GM21786 (cell line): ENCODE data around the gene IL1RAP.
"Not testable (repeated sequence)": the region's sequence is repeated elsewhere in the genome, so short reads cannot be mapped to it uniquely, and the experiment has no call there.

Experiments
- ATAC-seq: cut with Tn5 transposase; IDR thresholded peaks from one replicate; pipeline ENCODE4 v1.9.1; 2021; ENCODE audit not compliant: unreplicated experiment

Gene IL1RAP

GRCh38 chr3:190513409-190514370 is at the start of gene IL1RAP:
Gene IL1RAP (plus strand): TSS chr3:190514085. CDS start chr3:190564290, 50,205 bp downstream.
- ATAC-seq = peak; percentile 97

- ATAC-seq = no peak
Observed at GRCh38 chr3:190467922-190468321, 46.0 kb upstream of the IL1RAP start.

GRCh38 chr3:190473261-190473660 is 40.6 kb upstream of the IL1RAP start:
- ATAC-seq = not testable (repeated sequence)

DNA sequence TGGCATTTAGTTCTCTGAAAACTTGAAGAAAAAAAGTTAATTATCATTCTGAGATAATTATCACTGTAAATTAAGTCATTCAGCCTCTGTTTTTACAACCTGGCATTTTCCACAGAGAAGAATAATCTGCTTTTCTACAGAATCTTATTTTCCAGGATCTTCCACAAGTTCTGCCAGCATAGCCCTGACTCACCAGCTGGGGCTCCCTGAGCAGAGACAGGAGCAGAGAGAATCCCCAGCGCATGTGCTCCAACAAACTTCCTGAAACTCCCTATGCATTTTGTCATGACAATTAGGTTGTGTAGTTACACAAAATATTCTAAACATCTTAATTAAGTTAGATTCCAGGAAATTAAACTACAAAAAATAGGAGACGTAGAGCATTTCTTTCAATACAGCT is 32.1 kb upstream of the IL1RAP start:
- ATAC-seq = no peak

GRCh38 chr3:190485830-190486532 is 27.9 kb upstream of the IL1RAP start:
- no peak for ATAC-seq

DNA sequence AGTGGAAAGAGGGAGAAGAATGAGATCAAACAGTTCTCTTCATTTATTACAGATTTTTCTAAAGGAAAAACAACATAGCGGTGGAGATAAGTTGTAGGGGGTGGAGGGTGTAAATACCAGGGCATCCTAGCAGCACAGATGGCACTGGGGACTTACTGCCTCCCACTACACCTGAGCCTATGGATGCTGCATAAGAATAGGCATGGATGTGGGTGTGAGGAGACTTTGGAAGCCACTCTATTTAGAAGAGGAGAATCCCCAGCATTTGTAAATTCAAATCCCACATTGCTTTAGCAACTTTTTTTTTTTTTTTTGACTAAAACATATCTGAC is 27.4 kb upstream of the IL1RAP start:
- ATAC-seq = no peak

DNA sequence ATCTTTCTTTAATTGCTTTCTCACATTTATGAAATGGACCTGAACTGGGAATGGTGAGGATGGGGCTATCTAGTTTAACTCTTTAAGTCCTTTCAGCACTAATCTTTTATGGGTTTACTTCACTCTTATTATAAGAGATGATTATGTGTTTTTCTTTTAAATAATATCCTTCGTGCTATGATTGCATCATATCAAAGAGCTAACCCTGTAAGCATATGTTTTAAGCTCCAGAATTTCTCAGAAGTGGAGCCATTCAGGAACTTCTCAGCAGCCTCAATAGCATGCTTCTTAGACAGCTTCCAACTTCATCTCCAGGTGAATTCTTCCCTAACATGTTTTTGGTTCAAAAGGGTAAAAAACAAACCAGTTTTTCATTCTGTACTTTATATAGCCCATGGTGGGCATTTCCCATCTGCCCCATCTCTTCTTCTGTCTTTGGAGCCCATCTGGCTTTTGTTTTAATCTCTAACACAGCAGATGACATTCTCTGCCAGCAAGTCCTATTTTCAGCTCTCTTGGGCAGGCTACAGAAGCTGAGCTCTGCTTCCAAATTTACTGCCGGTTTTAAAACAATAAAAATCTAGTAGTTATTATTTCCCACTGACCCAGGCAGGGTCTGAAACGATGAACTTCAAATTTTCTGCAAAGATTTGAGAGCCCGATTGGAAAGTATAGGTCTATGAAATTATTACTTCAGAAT is 26.8 kb upstream of the IL1RAP start:
- ATAC-seq = no peak

DNA sequence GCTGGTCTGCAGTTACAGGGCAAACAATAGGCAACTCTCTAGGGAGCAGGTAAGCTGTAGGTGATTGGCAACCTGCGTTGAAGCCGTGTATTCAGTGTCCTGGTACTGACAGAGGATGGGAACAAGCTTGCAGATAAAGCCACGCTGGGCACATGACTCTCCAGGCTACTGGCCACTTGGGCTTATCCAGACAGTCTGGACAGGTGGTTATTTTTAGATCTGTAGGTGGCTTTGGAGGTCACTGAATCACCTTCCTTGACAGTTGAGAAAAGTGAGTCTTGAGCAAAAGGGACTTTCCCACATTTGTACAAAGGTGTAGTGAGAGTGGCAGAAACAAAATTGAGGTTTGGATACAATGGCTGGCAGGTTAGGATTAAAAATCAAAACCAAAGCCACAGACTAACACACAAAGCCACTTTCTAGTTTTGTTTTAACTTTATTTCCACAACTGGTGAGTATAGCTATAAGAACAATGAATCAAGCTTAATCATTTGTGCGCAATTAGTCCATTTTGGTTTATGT is 22.3 kb upstream of the IL1RAP start:
- ATAC-seq = no peak

- no peak for ATAC-seq
Observed at GRCh38 chr3:190492129-190492528, 21.8 kb upstream of the IL1RAP start.

- ATAC-seq = no peak
Observed at GRCh38 chr3:190492966-190493365, 20.9 kb upstream of the IL1RAP start.

DNA sequence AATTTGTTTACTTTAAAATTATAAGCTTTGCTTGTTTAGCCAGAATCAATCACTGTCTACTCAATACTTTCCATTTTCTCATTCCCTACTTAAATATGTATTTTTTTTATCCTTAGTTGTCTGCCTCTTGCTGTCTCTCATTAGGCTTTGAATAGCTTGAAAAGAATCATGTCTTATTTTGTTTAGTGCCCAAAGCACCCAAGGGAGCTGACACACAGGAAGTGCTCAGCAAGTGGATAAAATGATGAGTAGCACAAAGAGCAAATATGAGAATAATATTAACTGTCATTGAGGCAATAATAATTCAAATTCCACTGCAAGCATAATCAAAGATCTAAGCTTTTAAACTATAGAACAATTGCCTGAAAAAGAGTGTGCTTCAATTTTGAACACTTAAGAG is 19.0 kb upstream of the IL1RAP start:
- no peak for ATAC-seq

GRCh38 chr3:190495354-190495753 is 18.5 kb upstream of the IL1RAP start:
- ATAC-seq = no peak

- ATAC-seq = no peak
Observed at GRCh38 chr3:190495796-190496195, 18.1 kb upstream of the IL1RAP start.

DNA sequence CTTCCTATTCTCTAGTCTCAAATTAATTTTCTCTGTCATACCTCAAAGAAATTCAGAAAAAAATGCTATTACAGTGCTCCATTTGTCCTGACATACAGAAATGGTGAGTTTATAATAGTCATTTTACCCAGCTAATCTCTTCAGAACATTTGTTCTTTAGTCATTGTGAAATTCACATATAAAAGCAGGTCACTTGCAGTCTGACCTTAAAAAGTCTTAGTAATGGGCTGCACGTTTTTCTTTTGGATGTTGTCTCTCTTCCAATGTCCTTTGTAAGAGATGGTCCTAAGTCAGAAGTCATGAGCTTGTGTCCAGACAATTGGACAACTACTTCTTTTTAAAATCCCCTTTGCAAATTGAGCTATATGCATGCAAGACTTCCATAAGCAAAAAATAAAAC is 17.0 kb upstream of the IL1RAP start:
- no peak for ATAC-seq

GRCh38 chr3:190497811-190498210 is 16.1 kb upstream of the IL1RAP start:
- ATAC-seq = no peak

GRCh38 chr3:190498293-190498692 is 15.6 kb upstream of the IL1RAP start:
- ATAC-seq = no peak

- no peak for ATAC-seq
Observed at GRCh38 chr3:190499122-190499521, 14.8 kb upstream of the IL1RAP start.

GRCh38 chr3:190502946-190503345 is 10.9 kb upstream of the IL1RAP start:
- no peak for ATAC-seq

DNA sequence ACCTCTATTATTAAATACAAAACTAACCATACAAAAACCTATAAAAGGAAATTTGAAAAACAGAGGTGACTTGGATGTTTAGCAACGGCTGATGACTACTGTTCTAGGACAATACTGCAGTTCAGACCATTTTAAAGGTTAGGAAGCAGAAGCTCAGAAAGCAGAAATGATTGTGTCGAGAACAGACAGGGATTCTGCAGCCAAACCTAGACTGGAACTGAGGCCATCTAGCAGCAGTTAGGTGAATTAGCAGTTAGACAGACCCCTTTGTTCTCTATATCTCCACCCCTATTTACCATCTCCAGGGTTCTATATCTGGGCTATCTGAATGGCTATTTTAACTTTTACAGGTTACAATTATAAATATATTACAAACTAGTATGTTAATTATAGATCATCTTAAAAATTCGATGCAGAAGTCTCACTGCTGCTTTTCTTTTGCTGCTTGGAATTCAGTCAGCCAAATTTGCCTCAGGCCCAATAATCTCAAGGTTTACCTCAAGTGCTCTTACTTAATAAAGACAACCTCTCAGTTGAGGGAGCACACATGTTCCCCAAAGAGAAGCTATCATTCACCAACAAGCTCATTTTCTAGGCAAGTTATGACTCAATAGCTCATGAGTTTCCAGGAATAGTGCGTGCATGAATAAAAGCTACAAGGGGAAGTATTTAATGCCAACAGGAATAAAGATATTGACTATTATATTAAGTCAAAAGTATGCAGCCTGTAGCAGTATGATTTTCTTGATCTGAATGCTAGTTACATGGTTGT is 9.3 kb upstream of the IL1RAP start:
- no peak for ATAC-seq

GRCh38 chr3:190505381-190506003 is 8.4 kb upstream of the IL1RAP start:
- ATAC-seq = no peak
